DND-41 (cell line): ENCODE results near the gene EPS8L3.

Source experiments
- ATAC-seq: fragments of 200-7000 bp; cut with Tn5 transposase; 3 replicates; pipeline ENCODE4 v1.9.1; 2021; ENCODE audit warnings: low read depth; ENCODE audit not compliant: insufficient read depth
- DNase-seq: peaks from one replicate; pipeline ENCODE4 v3.0.0-alpha.2; 2020
- H2AFZ ChIP-seq: 2 replicates; pipeline ENCODE4 v1.6.0; 2012; ENCODE audit warnings: low read depth, low read length
- H3K27ac ChIP-seq: 2 replicates; pipeline ENCODE4 v1.5.1; 2012; ENCODE audit warnings: low read length, inconsistent platforms
- H3K27me3 ChIP-seq: fragments of 200-600 bp; sonication (generic); 2 replicates; pipeline ENCODE4 v1.6.0; 2012; ENCODE audit warnings: low read length, mild to moderate bottlenecking, inconsistent platforms; ENCODE audit not compliant: insufficient read depth, poor library complexity
- H3K36me3 ChIP-seq: 2 replicates; pipeline ENCODE4 v1.5.1; 2012; ENCODE audit warnings: low read length, inconsistent platforms; ENCODE audit not compliant: insufficient read depth
- H3K4me1 ChIP-seq: 2 replicates; pipeline ENCODE4 v1.5.1; 2012; ENCODE audit warnings: mild to moderate bottlenecking, low read length; ENCODE audit not compliant: insufficient read depth
- H3K4me2 ChIP-seq: 2 replicates; pipeline ENCODE4 v1.6.0; 2012; ENCODE audit warnings: mild to moderate bottlenecking, moderate library complexity, low read length, inconsistent platforms; ENCODE audit not compliant: insufficient read depth
- H3K4me3 ChIP-seq, 2 experiments: fragments of 200-600 bp in 1 of 2; shearing (Covaris generic) in 1 of 2; 2 replicates each; pipeline ENCODE4 v1.5.1; 2012 to 2016; ENCODE audit warnings: inconsistent platforms in 2 of 2, low read length in 2 of 2, mild to moderate bottlenecking in 2 of 2, low read depth in 1 of 2, moderate library complexity in 1 of 2
- H3K79me2 ChIP-seq: 2 replicates; pipeline ENCODE4 v1.6.0; 2012; ENCODE audit warnings: low read length, inconsistent platforms; ENCODE audit not compliant: insufficient read depth
- H3K9ac ChIP-seq: 2 replicates; pipeline ENCODE4 v1.6.0; 2012; ENCODE audit warnings: low read depth, mild to moderate bottlenecking, inconsistent platforms, low read length, moderate library complexity
- H3K9me3 ChIP-seq: 2 replicates; pipeline ENCODE4 v1.5.1; 2012; ENCODE audit warnings: low read length, moderate library complexity, mild to moderate bottlenecking, inconsistent platforms; ENCODE audit not compliant: insufficient read depth, severe bottlenecking
- H4K20me1 ChIP-seq: 2 replicates; pipeline ENCODE4 v1.6.0; 2012; ENCODE audit warnings: low read length; ENCODE audit not compliant: insufficient read depth
- CTCF ChIP-seq: IDR thresholded peaks from 2 replicates; pipeline ENCODE4 v1.5.1; 2012; ENCODE audit warnings: borderline replicate concordance, low read length, moderate library complexity, mild to moderate bottlenecking; ENCODE audit not compliant: poor library complexity, severe bottlenecking; ENCODE audit errors: extremely low read depth
- EZH2 ChIP-seq: IDR thresholded peaks from 3 replicates; pipeline ENCODE4 v1.6.1; 2012; ENCODE audit warnings: borderline replicate concordance, low read depth, mild to moderate bottlenecking, moderate library complexity, low read length, inconsistent platforms; ENCODE audit not compliant: severe bottlenecking

EPS8L3 gene

GRCh38 chr1:109782927-109783326 is 19.2 kb upstream of the EPS8L3 start:
- Histone ChIP-seq H3K4me3 (no peak overlapping the region), H3K79me2 (no peaks in the 10 kb centered on the region), H3K27ac (no peak overlapping the region), H2AFZ (no peak overlapping the region), H3K9ac (no peak overlapping the region), H3K36me3 (no peaks in the 10 kb centered on the region), H3K4me1 (no peaks in the 10 kb centered on the region), H3K4me2 (no peak overlapping the region), H3K27me3 (no peaks in the 10 kb centered on the region), H4K20me1 (no peaks in the 10 kb centered on the region), H3K9me3 (peaks cover 7% of the 10 kb centered on the region)
- DNase-seq (no peak), ATAC-seq (no peak)
- TF ChIP-seq EZH2: no peak
- no peak for TF ChIP-seq CTCF

- ATAC-seq: no peak
- H3K4me2 ChIP-seq: no peak overlapping the region
Measured at GRCh38 chr1:109782514-109782913, 18.8 kb upstream of the EPS8L3 start.

GRCh38 chr1:109781806-109782205 is 18.1 kb upstream of the EPS8L3 start:
- DNase-seq: no peak
- Histone ChIP-seq H3K79me2 (no peaks in the 10 kb centered on the region), H3K4me3 (no peak overlapping the region), H3K27ac (no peak overlapping the region), H3K9me3 (peaks cover 7% of the 10 kb centered on the region), H3K9ac (no peak overlapping the region), H3K36me3 (no peaks in the 10 kb centered on the region), H3K27me3 (no peaks in the 10 kb centered on the region), H4K20me1 (no peaks in the 10 kb centered on the region), H3K4me1 (peaks cover 8% of the 10 kb centered on the region), H2AFZ (no peak overlapping the region), H3K4me2 (no peak overlapping the region)
- TF ChIP-seq CTCF (no peak), EZH2 (no peak)
- ATAC-seq: no peak

More at GRCh38 chr1:109782514-109782913, 18.8 kb upstream of the EPS8L3 start:
- peaks cover 7% of the 10 kb centered on the region for H3K9me3 ChIP-seq
- no peaks in the 10 kb centered on the region for H3K79me2 ChIP-seq
- H3K27me3 ChIP-seq: no peaks in the 10 kb centered on the region
- H3K4me3 ChIP-seq: no peak overlapping the region
- H3K36me3 ChIP-seq: no peaks in the 10 kb centered on the region
- H3K27ac ChIP-seq: no peak overlapping the region
- TF ChIP-seq CTCF (no peak), EZH2 (no peak)
- peaks cover under 1% of the 10 kb centered on the region for H3K4me1 ChIP-seq
- no peak overlapping the region for H3K9ac ChIP-seq
- no peak overlapping the region for H2AFZ ChIP-seq
- H4K20me1 ChIP-seq: no peaks in the 10 kb centered on the region
- no peak for DNase-seq

- Histone ChIP-seq H3K9me3 (peaks cover 7% of the 10 kb centered on the region), H3K27me3 (no peaks in the 10 kb centered on the region), H3K4me1 (peaks cover 8% of the 10 kb centered on the region), H3K79me2 (no peaks in the 10 kb centered on the region), H2AFZ (no peak overlapping the region), H3K27ac (no peak overlapping the region), H4K20me1 (no peaks in the 10 kb centered on the region), H3K9ac (no peak overlapping the region), H3K4me2 (no peak overlapping the region), H3K4me3 (no peak overlapping the region), H3K36me3 (no peaks in the 10 kb centered on the region)
- TF ChIP-seq CTCF: no peak
- no peak for TF ChIP-seq EZH2
- ATAC-seq (no peak), DNase-seq (no peak)
Measured at GRCh38 chr1:109780982-109781381, 17.3 kb upstream of the EPS8L3 start.
